Activated CD8-positive, alpha-beta memory T cell treated with anti-CD3 and anti-CD28 coated beads for 24 hours (primary cell): ENCODE results near the gene AKAP12.

Source experiments
- DNase-seq: peaks from one replicate; pipeline ENCODE4 v3.0.0-alpha.2; 2020

Gene AKAP12, protein sequence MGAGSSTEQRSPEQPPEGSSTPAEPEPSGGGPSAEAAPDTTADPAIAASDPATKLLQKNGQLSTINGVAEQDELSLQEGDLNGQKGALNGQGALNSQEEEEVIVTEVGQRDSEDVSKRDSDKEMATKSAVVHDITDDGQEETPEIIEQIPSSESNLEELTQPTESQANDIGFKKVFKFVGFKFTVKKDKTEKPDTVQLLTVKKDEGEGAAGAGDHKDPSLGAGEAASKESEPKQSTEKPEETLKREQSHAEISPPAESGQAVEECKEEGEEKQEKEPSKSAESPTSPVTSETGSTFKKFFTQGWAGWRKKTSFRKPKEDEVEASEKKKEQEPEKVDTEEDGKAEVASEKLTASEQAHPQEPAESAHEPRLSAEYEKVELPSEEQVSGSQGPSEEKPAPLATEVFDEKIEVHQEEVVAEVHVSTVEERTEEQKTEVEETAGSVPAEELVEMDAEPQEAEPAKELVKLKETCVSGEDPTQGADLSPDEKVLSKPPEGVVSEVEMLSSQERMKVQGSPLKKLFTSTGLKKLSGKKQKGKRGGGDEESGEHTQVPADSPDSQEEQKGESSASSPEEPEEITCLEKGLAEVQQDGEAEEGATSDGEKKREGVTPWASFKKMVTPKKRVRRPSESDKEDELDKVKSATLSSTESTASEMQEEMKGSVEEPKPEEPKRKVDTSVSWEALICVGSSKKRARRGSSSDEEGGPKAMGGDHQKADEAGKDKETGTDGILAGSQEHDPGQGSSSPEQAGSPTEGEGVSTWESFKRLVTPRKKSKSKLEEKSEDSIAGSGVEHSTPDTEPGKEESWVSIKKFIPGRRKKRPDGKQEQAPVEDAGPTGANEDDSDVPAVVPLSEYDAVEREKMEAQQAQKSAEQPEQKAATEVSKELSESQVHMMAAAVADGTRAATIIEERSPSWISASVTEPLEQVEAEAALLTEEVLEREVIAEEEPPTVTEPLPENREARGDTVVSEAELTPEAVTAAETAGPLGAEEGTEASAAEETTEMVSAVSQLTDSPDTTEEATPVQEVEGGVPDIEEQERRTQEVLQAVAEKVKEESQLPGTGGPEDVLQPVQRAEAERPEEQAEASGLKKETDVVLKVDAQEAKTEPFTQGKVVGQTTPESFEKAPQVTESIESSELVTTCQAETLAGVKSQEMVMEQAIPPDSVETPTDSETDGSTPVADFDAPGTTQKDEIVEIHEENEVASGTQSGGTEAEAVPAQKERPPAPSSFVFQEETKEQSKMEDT (N-terminal part only)

DNA sequence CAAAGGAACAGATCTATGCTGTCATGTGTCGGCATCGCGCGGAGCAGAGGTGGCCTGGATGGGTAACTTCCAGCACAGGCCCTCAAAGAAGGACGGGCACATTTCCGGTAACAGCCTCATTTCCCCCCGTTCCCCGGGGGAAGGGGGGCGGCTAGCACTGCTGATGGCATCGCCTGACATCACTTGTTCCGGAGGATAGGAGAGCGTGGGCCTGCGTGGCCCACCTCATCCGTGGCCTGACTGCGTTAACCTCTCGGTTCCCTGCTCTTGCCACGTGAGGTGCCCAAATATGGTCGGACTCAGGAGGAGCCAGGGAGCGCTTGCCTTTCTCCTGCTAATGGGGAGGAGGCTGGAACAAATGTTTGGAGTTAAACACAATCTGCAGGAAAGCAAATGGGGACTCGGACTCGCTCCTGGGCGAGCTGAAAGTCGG, at the start of gene AKAP12:
TSS of gene AKAP12 (plus strand) at position 365 of the 433 bp plus-strand sequence. CDS start 596 bp downstream, outside the sequence.
- no peak for DNase-seq

DNA sequence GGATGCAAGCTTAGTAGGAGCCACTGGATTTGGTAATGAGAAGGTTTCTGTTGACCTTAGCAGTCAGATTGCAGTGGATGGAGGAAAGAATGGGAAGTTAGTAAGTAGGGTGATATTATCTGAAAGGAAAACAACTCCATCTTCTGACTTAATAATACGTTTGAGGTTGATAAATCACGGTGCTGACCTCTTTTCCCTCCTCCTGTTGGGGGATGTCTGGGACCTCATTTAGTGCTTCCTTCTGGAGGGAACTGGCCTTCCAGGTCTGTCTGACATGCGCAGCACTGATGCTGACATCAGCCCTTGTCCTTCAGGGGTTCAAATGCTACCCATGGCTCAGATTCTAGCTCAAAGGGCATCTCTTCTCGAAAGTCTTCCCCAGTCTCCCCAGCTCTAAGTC, 48.2 kb upstream of the AKAP12 start:
- no peak for DNase-seq

DNA sequence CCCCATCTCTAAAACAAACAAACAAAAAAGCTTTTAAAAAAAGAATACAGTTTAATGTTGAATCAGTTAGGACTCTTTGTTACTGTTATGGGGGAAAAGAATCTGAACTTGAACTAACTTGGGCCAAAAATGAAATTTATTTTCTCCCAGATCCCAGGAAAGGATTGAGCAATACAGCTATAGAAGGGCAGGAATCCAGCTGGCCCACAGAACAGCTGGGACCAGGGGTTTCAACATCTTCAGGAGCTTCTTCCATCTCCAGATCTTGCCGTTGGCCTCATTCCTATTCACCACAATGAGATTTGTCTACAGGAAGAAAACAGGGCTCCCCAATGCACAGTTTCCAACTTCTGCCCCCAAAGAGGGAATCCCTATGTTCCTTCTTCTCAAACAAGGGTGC, 43.2 kb upstream of the AKAP12 start:
- DNase-seq, result no peak

- no peak for DNase-seq
Measured at GRCh38 chr6:151197556-151197955, 42.2 kb upstream of the AKAP12 start.

GRCh38 chr6:151199991-151200390, 39.8 kb upstream of the AKAP12 start:
- DNase-seq, result no peak

GRCh38 chr6:151205721-151206600, 33.8 kb upstream of the AKAP12 start:
- DNase-seq, result no peak

- DNase-seq, result no peak
Measured at GRCh38 chr6:151207674-151208073, 32.1 kb upstream of the AKAP12 start.

DNA sequence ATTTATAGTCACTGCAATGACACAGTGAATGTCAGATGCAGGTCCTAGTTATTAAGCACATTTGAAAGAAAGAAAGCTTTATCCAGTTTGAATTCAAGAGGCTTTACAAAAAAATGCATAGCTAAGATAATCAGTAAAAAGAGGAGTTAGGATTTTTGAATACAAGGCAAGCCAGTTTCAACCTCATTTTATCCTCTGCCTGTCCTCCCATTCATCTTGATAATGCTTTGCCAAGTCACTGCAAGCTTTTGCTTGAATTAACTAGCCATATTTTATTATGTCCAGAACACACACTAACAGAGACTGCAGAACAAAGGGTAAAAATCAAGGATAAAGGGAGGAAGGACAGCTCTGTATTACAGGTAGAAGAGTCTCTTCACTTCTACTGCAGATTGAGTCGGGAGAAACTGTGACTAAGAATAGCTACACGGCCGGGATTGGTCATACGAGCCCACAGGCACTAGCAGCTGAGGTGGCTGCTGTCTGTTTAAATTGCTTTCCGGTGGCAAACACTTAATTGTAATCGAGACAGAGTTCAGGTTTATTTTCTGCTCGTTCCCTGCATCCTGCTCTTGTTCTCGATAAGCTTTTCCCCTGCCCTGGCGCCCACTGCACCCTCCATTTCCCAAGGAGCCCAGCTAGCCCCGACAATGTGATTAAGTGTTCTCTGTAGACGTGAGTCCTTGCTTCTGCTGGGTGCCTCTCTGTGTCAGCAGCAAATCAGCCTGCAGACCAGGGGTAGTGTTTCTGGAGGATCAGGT, 30.5 kb upstream of the AKAP12 start:
- no peak for DNase-seq

- DNase-seq, result no peak
Measured at GRCh38 chr6:151211075-151211474, 28.7 kb upstream of the AKAP12 start.

- DNase-seq, result no peak
Measured at GRCh38 chr6:151213352-151213751, 26.4 kb upstream of the AKAP12 start.

GRCh38 chr6:151215999-151216398, 23.8 kb upstream of the AKAP12 start:
- no peak for DNase-seq

DNA sequence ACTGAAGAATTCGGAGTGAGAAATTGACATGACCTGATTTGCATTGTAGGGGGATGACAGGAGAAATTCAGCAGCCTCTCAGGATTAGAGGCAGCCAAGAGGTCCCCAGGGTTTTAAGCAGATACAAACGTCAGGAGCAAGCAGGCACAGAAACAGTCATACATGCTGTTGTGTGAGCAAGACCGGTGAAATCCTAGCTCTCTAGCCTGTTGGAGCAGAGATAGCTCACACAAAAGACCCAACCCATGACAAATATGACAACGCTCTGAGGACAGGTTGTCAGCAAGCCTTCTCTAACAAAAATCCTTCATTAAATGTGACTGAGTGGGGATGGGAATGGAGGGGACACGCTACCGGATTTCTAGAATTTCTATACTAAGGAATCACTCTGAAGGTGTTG, 23.0 kb upstream of the AKAP12 start:
- DNase-seq, result no peak

DNA sequence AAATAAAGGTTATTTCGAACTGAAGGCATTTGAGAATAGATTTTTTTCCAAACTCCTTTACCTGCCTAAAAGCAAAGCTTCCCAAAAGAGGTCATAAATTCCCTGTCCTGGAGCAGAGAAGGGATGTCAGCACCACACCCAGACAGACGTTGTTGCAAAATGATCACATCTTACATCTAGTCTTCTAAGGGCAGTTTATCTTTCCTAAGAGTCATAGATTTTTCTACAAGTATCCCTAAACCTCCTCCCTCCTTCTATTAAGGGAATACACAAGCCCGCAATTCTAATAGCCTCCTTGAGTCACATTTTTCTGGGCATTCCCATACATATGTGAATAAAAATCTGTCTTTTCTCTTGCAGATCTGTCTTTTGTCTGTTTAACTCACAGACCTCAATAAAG, 20.6 kb upstream of the AKAP12 start:
- DNase-seq, result no peak

DNA sequence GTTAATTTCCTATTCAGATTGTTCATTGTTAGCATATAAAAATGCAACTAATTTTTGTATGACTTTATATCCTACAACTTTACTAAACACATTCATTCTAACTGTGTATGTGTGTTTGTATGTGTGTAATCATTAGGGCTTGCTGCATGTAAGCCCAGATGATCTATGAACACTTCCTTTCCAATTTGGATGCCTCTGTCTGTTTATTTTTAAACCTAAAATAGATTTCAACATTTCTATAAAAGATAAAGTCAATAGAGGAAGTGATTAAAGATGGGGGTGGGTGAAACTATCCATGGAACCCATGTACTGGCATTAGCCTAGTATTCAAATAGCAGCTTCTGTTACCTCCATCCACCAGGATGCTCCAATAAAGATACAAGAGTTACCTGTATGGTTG, 15.7 kb upstream of the AKAP12 start:
- DNase-seq, result no peak

DNA sequence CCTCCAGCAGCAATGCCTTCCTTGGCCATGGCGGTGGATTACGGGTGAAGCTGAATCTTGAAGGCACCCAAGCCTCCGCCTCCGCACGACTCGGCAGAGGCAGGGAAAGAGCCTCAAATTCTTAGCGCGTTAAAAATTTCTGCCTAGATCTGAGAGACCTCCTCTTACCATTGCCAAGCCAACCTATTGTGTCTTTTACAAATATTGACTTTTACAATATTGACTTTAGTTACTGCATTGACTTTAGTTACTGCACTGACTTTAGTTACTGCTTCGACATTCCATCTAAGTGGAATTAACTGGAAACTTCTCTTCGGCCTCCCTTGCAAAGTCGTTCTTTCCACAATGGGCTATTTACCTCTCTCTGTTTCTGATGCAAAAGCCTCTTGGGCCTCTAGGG, 13.8 kb upstream of the AKAP12 start:
- no peak for DNase-seq

- no peak for DNase-seq
Measured at GRCh38 chr6:151228788-151229400, 10.9 kb upstream of the AKAP12 start.

DNA sequence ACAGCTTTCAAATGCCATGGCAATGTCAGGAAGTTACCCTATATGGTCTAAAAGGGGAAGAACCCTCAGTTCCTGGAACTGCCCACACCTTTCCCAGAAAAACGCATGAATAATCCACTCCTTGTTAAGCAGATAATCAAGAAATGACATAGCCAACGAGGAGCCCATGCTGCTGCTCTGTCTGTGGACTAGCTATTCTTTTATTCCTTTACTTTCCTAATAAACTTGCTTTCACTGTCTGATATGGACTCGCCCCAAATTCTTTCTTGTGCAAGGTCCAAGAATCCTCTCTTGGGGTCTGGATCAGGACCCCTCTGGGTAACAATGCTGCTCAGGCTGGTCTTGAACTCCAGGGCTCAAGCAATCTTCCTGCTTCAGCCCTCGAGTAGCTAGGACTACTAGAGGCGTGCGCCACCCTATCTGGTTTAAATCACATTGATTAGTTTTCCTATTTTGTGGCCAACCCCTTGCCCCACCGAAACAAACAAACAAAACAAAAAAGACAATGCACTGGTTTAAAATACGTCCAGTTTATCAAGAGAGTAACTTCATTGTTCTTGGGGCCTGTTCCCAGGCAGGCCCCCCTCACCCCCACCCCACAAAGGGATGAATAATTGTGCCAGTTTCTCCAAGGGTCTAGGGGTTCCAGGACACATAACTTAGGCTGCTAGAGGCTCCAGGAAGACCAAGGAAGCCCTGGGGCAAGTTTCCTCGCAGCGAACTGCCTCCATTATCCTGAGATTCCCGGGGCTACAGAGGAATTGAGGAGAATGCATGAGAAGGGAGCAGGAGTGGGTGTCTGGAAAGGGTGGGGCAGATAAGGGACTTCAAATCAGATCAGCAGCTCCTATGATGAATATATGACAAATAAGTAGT, 10.1 kb upstream of the AKAP12 start:
- peak; percentile 67 for DNase-seq

- DNase-seq, result no peak
Measured at GRCh38 chr6:151230277-151230577, 9.5 kb upstream of the AKAP12 start.

DNA sequence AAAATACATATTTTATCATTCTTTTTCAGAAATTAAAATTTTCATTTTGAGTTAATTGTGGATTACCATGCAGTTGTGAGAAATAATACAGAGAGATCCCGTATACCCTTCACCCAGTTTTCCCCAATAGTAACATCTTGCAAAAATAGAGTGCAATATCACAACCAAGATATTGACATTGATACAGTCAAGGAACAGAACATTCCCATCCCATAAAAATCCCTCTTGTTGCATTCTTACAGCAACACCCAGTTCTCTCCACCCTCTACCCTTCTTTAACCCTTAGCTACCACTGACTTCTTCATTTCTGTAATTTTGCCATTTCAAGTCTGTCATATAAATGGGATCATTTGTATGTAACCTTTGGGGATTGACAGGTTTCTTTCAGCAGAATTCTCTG, 6.9 kb upstream of the AKAP12 start:
- no peak for DNase-seq

- DNase-seq, result no peak
Measured at GRCh38 chr6:151233731-151234130, 6.0 kb upstream of the AKAP12 start.
